ENCODE results near the gene MDM1.

DNA sequence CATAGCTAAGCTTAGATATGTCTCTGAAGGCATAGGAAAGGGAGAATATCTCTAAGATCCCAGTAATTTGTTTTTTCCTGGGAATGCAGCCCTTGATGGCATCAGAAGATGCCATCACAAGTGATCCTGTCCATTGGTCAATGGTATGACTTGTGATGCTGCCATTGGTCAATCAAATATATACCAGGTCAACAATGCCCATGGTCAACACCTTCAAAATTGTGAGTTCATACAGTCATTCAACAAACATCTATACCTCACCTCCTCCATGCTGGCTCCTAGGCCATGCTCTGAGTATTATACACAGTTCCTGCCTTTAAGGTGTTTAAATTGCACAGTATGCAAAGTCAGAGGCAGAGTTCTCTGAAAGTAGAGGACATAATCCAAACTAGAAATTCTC, 59.4 kb downstream of the MDM1 start:
- TF ChIP-seq, protein P1, sequence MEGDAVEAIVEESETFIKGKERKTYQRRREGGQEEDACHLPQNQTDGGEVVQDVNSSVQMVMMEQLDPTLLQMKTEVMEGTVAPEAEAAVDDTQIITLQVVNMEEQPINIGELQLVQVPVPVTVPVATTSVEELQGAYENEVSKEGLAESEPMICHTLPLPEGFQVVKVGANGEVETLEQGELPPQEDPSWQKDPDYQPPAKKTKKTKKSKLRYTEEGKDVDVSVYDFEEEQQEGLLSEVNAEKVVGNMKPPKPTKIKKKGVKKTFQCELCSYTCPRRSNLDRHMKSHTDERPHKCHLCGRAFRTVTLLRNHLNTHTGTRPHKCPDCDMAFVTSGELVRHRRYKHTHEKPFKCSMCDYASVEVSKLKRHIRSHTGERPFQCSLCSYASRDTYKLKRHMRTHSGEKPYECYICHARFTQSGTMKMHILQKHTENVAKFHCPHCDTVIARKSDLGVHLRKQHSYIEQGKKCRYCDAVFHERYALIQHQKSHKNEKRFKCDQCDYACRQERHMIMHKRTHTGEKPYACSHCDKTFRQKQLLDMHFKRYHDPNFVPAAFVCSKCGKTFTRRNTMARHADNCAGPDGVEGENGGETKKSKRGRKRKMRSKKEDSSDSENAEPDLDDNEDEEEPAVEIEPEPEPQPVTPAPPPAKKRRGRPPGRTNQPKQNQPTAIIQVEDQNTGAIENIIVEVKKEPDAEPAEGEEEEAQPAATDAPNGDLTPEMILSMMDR (IDR thresholded peaks at IDR 0.05), result no peak
- TF ChIP-seq POLR2A (IDR thresholded peaks at IDR 0.05), result no peak
- no peak for TF ChIP-seq EP300 (IDR thresholded peaks at IDR 0.05)

Measured in stomach (tissue), 4 donors.